ENCODE data around the gene AEBP1. TPM values are rescaled to one million over a fixed set of nuclear protein-coding genes. Genes with fewer than 3 reads are reported as not detected.

AEBP1 gene
- polyA plus RNA-seq, 1 donor = 64.2 TPM

DNA sequence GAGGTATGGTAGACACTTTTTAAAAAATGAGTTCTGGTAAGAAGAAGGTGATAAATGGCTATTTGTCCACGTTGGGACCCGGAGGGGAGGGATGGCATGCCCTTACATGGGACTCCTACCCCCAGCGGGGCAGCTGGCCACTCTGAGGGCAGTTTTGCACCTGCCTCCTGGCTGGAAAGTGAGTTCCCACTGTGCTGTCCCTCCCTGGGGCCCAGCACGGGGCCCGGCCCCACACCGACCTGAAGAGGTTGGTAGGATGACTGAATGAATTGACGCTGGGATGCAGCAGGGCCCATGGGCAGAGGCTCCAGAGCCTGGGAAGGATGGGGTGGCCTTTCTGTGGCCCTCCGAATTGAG lies 601 bp upstream of the AEBP1 start:
- no peak for DNase-seq

- DNase-seq = no peak
These were observed 971 bp downstream of the AEBP1 start for GRCh38 chr7:44104860-44105771.

GRCh38 chr7:44105832-44106231 lies 1.7 kb downstream of the AEBP1 start:
- DNase-seq = no peak

GRCh38 chr7:44106311-44107065 lies 2.3 kb downstream of the AEBP1 start:
- DNase-seq = no peak

DNA sequence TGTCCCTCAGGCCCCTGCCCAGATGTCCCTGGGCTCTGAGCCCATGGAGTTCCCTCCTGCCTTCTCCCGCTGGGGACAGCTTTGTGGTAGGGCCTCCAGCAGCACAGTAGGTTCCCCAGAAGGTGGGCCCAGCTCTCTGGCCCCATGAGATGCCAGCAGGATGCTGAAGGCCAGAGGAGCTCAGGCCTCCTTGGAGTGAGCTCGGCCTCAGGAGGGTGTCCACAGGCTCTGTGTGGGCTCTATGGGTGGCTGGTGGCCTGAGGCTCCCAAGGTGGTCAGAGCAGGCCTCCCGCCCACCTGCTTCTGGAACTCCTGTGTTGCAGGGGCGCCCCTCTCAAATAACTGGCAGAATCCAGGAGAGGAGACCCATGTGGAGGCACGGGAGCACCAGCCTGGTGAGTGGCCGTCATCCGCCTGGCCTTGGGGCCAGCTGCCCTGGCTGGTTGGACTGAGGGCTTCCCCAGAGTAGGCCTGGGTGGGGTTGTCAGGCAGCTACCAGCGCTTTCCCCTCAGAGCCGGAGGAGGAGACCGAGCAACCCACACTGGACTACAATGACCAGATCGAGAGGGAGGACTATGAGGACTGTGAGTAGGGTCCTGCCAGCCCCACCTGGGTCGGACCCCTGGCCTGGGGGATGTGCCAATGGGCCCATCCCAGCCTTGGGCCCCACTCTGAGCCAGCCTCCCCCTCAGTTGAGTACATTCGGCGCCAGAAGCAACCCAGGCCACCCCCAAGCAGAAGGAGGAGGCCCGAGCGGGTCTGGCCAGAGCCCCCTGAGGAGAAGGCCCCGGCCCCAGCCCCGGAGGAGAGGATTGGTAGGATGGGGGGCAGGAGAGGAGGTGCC lies 3.2 kb downstream of the AEBP1 start:
- no peak for DNase-seq

GRCh38 chr7:44107961-44108767 lies 4.0 kb downstream of the AEBP1 start:
- DNase-seq = no peak

DNA sequence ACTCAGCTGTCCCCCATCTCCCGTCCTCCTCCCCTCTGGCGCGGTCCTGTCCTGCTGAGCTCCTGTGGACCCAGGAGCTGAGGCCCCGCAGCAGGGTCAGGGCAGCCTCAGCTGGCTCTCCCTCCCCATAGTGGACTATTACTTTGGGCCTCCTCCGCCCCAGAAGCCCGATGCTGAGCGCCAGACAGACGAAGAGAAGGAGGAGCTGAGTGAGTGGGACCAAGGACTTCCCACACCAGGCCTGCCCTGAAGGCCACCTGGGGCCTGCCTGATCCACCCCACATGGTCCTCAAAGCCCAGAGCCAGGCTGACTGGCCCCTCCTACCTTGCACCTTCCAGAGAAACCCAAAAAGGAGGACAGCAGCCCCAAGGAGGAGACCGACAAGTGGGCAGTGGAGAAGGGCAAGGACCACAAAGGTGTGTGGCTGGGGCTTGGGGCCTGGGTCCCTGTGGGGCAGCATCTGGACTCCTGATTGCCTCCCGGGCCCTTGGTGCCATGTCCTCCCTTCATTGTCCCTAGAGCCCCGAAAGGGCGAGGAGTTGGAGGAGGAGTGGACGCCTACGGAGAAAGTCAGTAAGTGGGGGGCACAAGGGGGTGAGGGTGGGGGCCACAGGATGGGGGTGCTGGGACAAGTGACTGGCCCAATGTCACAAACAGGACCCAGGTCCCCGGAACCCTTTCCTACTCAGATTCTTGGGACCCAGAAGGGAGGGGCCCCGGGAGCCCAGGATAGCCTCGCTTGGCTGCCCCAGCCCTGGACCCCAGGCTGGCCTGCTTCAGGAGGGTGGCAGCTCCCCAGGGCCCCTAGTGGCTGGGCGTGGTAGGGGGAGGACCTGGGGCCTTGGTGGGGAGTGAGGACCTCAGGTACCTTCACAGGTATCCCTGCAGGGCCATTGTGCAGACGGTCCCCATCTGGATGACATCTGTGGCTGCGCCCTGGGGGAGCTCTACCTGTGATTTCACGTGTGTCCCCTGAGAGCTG lies 4.9 kb downstream of the AEBP1 start:
- DNase-seq = no peak

DNA sequence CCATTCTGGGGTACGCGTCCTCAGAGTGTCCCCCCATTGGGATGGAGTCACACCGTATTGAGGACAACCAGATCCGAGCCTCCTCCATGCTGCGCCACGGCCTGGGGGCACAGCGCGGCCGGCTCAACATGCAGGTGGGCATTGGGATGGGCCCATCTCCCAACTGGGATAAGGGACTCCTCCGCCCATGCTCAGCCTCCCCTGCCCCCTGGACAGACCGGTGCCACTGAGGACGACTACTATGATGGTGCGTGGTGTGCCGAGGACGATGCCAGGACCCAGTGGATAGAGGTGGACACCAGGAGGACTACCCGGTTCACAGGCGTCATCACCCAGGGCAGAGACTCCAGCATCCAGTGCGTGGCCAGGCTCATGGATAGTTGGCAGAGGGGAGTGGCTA lies 5.8 kb downstream of the AEBP1 start:
- no peak for DNase-seq

DNA sequence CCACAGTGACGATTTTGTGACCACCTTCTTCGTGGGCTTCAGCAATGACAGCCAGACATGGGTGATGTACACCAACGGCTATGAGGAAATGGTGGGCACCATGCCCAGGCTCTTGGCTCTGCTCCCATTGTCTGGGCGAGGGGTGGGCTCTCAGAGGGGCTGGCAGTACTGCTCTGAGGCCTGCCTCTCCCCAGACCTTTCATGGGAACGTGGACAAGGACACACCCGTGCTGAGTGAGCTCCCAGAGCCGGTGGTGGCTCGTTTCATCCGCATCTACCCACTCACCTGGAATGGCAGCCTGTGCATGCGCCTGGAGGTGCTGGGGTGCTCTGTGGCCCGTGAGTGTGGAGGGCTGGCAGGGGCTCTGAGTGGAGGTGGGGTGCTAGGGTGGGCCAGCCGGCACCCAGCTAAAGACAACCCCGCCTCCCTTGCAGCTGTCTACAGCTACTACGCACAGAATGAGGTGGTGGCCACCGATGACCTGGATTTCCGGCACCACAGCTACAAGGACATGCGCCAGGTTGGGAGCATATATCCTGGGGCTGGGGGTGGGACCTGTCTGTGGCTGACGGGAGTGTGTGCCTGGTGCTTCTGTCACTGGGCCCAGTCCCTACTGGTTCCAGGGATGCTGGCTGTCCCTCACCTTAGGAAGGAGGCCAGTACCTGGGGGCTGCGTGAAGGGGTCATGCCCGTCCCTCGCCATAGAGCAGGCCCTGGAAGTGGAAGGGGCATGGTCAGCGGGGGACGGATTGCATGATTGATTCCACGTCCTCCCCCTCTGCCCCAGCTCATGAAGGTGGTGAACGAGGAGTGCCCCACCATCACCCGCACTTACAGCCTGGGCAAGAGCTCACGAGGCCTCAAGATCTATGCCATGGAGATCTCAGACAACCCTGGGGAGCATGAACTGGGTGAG lies 6.8 kb downstream of the AEBP1 start:
- no peak for DNase-seq

DNA sequence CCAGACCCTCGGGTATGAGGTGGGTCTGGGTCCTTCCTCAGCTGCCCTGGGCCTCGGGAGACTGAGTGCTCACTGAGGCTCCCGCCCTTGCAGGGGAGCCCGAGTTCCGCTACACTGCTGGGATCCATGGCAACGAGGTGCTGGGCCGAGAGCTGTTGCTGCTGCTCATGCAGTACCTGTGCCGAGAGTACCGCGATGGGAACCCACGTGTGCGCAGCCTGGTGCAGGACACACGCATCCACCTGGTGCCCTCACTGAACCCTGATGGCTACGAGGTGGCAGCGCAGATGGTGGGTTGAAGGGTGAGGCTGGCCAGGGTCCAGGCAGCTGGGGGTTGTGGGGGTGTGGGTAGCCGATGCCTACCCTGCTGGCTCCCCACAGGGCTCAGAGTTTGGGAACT lies 7.6 kb downstream of the AEBP1 start:
- no peak for DNase-seq

- no peak for DNase-seq
These were observed 8.3 kb downstream of the AEBP1 start for GRCh38 chr7:44112231-44112996.

DNA sequence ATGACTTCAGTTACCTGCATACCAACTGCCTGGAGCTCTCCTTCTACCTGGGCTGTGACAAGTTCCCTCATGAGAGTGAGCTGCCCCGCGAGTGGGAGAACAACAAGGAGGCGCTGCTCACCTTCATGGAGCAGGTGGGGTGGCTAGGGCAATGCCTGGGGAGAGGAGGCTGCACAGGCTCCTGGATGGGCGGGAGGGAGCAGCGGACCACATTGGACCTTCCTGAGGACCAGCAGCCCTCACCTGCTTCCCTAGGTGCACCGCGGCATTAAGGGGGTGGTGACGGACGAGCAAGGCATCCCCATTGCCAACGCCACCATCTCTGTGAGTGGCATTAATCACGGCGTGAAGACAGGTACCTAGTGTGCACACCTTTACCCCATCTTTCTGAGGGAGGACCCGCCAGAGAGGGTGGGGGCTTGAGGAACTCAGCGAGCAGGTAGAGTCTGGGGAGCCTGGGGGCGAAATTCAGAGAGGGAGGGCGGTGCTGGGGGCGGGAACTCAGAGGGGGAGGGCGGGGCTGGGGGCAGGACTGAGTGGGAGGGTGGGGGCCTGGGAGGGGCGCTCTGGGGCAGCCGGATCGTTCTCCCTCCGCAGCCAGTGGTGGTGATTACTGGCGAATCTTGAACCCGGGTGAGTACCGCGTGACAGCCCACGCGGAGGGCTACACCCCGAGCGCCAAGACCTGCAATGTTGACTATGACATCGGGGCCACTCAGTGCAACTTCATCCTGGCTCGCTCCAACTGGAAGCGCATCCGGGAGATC lies 9.0 kb downstream of the AEBP1 start:
- no peak for DNase-seq

DNA sequence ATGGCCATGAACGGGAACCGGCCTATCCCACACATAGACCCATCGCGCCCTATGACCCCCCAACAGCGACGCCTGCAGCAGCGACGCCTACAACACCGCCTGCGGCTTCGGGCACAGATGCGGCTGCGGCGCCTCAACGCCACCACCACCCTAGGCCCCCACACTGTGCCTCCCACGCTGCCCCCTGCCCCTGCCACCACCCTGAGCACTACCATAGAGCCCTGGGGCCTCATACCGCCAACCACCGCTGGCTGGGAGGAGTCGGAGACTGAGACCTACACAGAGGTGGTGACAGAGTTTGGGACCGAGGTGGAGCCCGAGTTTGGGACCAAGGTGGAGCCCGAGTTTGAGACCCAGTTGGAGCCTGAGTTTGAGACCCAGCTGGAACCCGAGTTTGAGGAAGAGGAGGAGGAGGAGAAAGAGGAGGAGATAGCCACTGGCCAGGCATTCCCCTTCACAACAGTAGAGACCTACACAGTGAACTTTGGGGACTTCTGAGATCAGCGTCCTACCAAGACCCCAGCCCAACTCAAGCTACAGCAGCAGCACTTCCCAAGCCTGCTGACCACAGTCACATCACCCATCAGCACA lies 9.7 kb downstream of the AEBP1 start:
- DNase-seq = no peak

DNA sequence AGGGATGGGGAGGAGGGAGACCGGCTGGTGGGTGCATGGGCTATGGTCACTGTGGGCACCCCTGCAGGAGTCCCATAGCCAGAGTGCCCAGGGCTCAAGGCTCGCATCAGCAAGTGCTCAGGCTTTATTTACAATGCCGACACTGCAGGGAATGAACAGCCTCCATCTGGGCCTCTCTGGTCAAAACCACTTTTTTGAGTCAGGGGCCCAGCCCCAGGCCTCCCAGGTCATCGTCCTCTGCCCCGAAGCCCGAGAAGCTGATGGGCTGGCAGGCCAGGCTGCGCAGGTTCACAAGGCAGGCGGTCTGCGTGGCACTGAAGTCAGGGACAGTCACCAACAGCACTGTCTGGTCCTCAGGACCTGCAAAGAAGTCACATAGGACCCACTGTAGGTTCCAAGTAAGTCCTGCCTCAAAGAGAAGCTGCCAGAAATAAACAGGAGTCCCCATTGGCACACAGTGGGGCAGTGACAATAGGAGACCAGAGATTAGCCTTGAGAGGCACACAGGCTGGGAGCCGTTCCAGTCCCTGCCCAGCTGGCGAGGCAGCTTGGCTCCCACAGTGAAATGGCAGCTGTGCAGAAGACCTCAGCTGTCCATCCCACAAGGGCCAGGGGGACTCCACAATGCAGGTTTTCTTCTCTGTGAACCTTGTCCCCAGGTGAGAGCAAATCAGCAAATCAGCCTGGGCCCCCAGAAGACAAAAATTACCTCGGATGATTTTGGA lies 10.6 kb downstream of the AEBP1 start:
- no peak for DNase-seq

GRCh38 chr7:44116087-44116788 lies 12.1 kb downstream of the AEBP1 start:
- no peak for DNase-seq

Data from left kidney (tissue), 2 donors.